Stimulated activated effector memory CD8-positive, alpha-beta T cell treated with anti-CD3 and anti-CD28 coated beads, Interleukin-12 subunit alpha, Interleukin-12 subunit beta, amount 100 ng/mL, for 72 hours (primary cell): ENCODE data around the gene CFAP298.
"Not testable (repeated sequence)": the region's sequence is repeated elsewhere in the genome, so short reads cannot be mapped to it uniquely, and the experiment has no call there.

ENCODE experiments used
- ATAC-seq: fragments of 150-1000 bp; cut with Tn5 transposase; 2 replicates; pipeline ENCODE4 v1.10.0; 2021
- DNase-seq, 2 donors: peaks; one replicate each; pipeline ENCODE4 v3.0.0; 2021 to 2022; ENCODE audit warnings: low spot score in 2 of 2
- H3K27ac Mint-ChIP-seq: one replicate; pipeline ENCODE4 v1.8.0; 2022; ENCODE audit warnings: mild to moderate bottlenecking, mixed read lengths
- H3K36me3 Mint-ChIP-seq: one replicate; pipeline ENCODE4 v1.8.0; 2022; ENCODE audit warnings: mild to moderate bottlenecking, mixed read lengths
- H3K4me1 Mint-ChIP-seq: one replicate; pipeline ENCODE4 v1.8.0; 2022; ENCODE audit warnings: mixed read lengths
- H3K4me3 Mint-ChIP-seq: one replicate; pipeline ENCODE4 v1.8.0; 2022; ENCODE audit warnings: mild to moderate bottlenecking, mixed read lengths
- H3K9me3 Mint-ChIP-seq: one replicate; pipeline ENCODE4 v1.8.0; 2022; ENCODE audit warnings: mixed read lengths

Gene CFAP298

DNA sequence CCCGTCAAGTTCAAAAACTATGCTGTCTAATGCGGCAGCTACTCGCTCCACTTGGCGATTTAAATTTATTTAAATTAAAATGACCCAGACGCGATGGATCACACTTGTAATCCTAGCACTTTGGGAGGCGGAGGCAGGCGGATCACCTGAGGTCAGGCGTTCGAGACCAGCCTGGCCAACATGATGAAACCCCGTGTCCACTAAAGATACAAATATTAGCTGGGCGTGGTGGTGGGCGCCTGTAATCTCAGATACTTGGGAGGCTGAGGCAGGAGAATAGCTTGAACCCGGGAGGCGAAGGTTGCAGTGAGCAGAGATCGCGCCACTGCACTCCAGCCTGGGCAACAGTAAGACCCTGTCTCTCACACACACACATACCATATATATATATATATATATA is 1.2 kb downstream of the CFAP298 start:
- Mint-ChIP-seq H3K4me3 (peak overlapping the region; percentile 96), H3K36me3 (peaks cover 54% of the 10 kb centered on the region), H3K4me1 (peaks cover 16% of the 10 kb centered on the region)
- not testable (repeated sequence) for H3K27ac Mint-ChIP-seq, H3K9me3 Mint-ChIP-seq, ATAC-seq, DNase-seq

- Mint-ChIP-seq H3K36me3 (peaks cover 75% of the 10 kb centered on the region), H3K4me3 (no peak overlapping the region), H3K9me3 (no peaks in the 10 kb centered on the region), H3K4me1 (peaks cover 21% of the 10 kb centered on the region), H3K27ac (no peak overlapping the region)
- ATAC-seq (no peak), DNase-seq (no peak)
These were observed 3.3 kb downstream of the CFAP298 start for GRCh38 chr21:32608851-32609250.

GRCh38 chr21:32605469-32605868 is 6.7 kb downstream of the CFAP298 start:
- Mint-ChIP-seq H3K9me3 (no peaks in the 10 kb centered on the region), H3K4me3 (no peak overlapping the region), H3K27ac (no peak overlapping the region), H3K4me1 (peaks cover 15% of the 10 kb centered on the region), H3K36me3 (peaks cover 95% of the 10 kb centered on the region)
- DNase-seq (no peak), ATAC-seq (no peak)

- DNase-seq: no peak
- H3K4me3 Mint-ChIP-seq: no peak overlapping the region
- no peak overlapping the region for H3K27ac Mint-ChIP-seq
- peaks cover 89% of the 10 kb centered on the region for H3K36me3 Mint-ChIP-seq
- ATAC-seq: no peak
- peaks cover 10% of the 10 kb centered on the region for H3K4me1 Mint-ChIP-seq
- no peaks in the 10 kb centered on the region for H3K9me3 Mint-ChIP-seq
These were observed 7.7 kb downstream of the CFAP298 start for GRCh38 chr21:32604464-32604863.

DNA sequence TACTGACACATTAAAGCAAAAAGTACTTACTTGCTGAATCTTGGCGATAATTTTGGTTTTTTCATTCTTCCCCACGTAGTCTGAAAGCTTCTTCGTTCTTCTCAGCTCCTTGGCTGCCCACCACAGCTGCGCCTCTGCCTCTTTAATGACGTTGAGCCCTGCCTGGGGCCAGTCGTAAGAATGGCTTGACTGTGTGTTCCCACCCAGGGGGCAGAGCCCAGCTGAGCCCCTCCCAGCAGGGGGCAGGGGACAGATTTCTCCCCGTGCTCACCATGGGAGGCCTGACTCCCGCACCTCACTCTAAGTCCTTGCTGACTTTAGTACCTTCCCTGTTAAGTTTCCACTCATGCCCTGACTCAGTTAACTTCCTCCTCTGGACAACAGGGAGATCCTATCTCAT is 9.0 kb downstream of the CFAP298 start:
- Mint-ChIP-seq H3K36me3 (peaks cover 88% of the 10 kb centered on the region), H3K27ac (peak overlapping the region; percentile 29), H3K4me1 (peaks cover 10% of the 10 kb centered on the region), H3K9me3 (no peaks in the 10 kb centered on the region), H3K4me3 (no peak overlapping the region)
- ATAC-seq (no peak), DNase-seq (no peak)

- DNase-seq: no peak
- H3K9me3 Mint-ChIP-seq: no peaks in the 10 kb centered on the region
- no peak overlapping the region for H3K27ac Mint-ChIP-seq
- ATAC-seq: no peak
- H3K36me3 Mint-ChIP-seq: peaks cover 79% of the 10 kb centered on the region
- no peak overlapping the region for H3K4me3 Mint-ChIP-seq
- peaks cover 10% of the 10 kb centered on the region for H3K4me1 Mint-ChIP-seq
These were observed 10.1 kb downstream of the CFAP298 start for GRCh38 chr21:32602099-32602498.

- DNase-seq (no peak), ATAC-seq (no peak)
These were observed 12.7 kb downstream of the CFAP298 start for GRCh38 chr21:32599526-32599925.

GRCh38 chr21:32599091-32599490 is 13.1 kb downstream of the CFAP298 start:
- peaks cover 7% of the 10 kb centered on the region for H3K4me1 Mint-ChIP-seq
- peaks cover 48% of the 10 kb centered on the region for H3K36me3 Mint-ChIP-seq
- DNase-seq (no peak), ATAC-seq (no peak)
- no peak overlapping the region for H3K4me3 Mint-ChIP-seq
- peak overlapping the region; percentile 13 for H3K27ac Mint-ChIP-seq
- H3K9me3 Mint-ChIP-seq: no peaks in the 10 kb centered on the region

More at GRCh38 chr21:32599526-32599925, 12.7 kb downstream of the CFAP298 start:
- Mint-ChIP-seq H3K4me3 (no peak overlapping the region), H3K36me3 (peaks cover 53% of the 10 kb centered on the region), H3K27ac (peak overlapping the region; percentile 13), H3K9me3 (no peaks in the 10 kb centered on the region), H3K4me1 (peaks cover 7% of the 10 kb centered on the region)

DNA sequence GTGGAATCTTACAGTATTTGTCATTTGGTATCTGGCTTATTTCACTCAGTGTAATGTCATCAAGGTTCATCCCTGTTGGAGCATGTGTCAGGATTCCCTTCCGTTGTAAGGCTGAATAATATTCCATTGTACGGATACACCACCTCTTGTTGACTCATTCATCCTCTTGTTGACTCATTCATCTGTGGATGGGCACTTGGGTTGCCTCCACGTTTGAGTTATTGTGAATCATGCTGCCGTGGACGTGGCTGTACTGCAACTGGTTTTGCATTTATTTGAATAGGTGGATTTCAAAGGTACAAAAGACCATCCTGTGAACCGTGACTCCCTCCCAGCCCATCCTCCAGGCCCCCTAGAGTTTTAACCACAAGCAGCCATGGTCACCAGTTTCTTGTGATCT is 15.0 kb downstream of the CFAP298 start:
- peaks cover 30% of the 10 kb centered on the region for H3K36me3 Mint-ChIP-seq
- ATAC-seq: no peak
- H3K9me3 Mint-ChIP-seq: no peaks in the 10 kb centered on the region
- peaks cover 7% of the 10 kb centered on the region for H3K4me1 Mint-ChIP-seq
- no peak overlapping the region for H3K4me3 Mint-ChIP-seq
- DNase-seq: no peak
- no peak overlapping the region for H3K27ac Mint-ChIP-seq

DNA sequence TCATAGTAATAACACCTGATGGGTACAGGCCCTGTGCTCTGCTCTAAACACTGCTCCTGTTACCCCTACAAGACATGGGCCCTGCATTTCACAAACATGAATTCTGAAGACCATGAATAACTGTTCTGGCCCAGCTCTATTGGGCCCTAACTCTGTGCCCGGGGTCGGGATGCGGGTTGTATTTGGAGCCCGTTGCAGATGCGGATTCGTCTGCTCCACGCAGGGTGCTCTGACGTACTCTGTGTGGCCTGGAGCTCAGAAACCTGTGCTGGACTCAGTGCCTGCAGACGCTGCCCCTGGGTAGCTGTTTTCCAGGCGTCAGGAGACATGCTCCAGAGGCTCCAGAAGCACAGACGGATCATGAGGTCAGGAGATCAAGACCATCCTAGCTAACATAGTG is 16.7 kb downstream of the CFAP298 start:
- H3K27ac Mint-ChIP-seq: peak overlapping the region; percentile 21

GRCh38 chr21:32593690-32594089 is 18.5 kb downstream of the CFAP298 start:
- Mint-ChIP-seq H3K4me3 (no peak overlapping the region), H3K4me1 (peaks cover 7% of the 10 kb centered on the region), H3K9me3 (no peaks in the 10 kb centered on the region), H3K36me3 (peaks cover 7% of the 10 kb centered on the region), H3K27ac (no peak overlapping the region)
- ATAC-seq (no peak), DNase-seq (no peak)

More for the DNA sequence above, 16.7 kb downstream of the CFAP298 start:
- ATAC-seq (no peak), DNase-seq (no peak)
- Mint-ChIP-seq H3K4me3 (no peak overlapping the region), H3K9me3 (no peaks in the 10 kb centered on the region), H3K4me1 (peaks cover 7% of the 10 kb centered on the region), H3K36me3 (peaks cover 14% of the 10 kb centered on the region)

DNA sequence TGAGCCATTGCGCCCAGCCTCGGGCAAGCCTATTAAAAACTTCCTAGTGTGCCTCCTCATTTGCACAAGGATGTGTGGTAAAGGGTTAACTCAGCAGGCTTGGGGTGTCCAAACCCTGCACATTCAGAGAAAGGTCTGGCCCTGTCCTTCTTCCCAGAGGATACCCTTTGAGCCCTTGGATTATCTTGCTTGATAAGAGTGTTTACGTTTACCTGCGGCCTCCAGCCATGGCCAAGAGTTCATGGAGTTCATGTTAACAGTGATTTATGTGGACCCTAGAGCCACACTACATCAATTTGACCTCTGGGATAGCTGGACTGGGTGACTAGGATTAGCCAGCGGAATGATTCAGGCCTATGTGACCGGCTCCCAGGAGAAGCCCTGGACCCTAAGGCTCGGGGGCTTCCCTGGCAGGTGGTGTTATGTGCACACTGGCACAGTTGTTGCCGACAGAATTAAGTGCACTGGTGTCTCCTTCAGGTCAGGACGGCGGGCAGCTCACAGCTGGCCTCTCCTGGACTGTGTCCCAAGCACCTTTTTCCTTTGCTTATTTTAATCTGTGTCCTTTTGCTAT is 19.2 kb downstream of the CFAP298 start:
- Mint-ChIP-seq H3K36me3 (no peaks in the 10 kb centered on the region), H3K4me3 (no peak overlapping the region), H3K4me1 (peaks cover 7% of the 10 kb centered on the region), H3K9me3 (no peaks in the 10 kb centered on the region), H3K27ac (no peak overlapping the region)
- DNase-seq: no peak
- ATAC-seq: no peak

DNA sequence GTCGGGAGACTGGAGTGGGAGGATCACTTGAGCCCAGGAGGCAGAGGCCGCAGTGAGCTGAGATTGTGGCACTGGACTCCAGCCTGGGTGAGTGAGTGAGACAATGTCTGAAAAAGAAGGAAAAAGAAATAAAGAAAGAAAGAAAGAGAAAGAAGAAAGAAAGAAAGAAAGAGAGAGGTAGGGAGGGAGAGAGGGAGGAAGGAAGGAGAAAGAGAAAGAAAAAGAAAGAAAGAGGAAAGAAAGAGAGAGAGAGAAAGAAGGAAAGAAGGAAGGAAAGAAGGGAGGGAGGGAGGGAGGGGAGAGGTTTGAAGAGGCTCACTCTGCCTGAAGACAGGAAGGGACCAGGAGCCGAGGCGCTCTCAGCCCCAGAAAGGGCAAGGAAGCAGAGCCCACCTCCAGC is 22.0 kb downstream of the CFAP298 start:
- Mint-ChIP-seq H3K27ac (no peak overlapping the region), H3K36me3 (no peaks in the 10 kb centered on the region), H3K9me3 (no peaks in the 10 kb centered on the region), H3K4me1 (no peaks in the 10 kb centered on the region), H3K4me3 (no peak overlapping the region)
- ATAC-seq (no peak), DNase-seq (no peak)

DNA sequence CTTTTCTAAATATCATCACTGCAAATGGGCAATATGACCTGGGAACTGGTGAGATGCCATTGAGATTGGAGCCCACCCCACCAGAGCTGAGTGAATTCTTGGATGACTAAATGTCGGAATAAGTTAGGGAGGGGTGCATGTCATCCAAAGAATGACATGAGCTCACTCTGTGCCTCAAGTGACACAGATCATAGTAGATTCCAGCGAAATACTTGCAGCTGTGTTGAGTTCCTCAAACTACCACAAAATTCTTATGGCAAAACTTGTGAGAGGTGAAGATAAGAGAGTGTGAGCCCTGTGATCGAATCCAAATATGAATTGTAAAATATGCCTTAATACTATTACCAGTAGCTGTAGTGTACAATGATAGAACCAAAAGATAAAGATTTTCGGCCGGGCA is 24.5 kb downstream of the CFAP298 start:
- Mint-ChIP-seq H3K27ac (no peak overlapping the region), H3K4me1 (no peaks in the 10 kb centered on the region), H3K4me3 (no peak overlapping the region), H3K36me3 (no peaks in the 10 kb centered on the region), H3K9me3 (no peaks in the 10 kb centered on the region)
- DNase-seq: no peak
- no peak for ATAC-seq

DNA sequence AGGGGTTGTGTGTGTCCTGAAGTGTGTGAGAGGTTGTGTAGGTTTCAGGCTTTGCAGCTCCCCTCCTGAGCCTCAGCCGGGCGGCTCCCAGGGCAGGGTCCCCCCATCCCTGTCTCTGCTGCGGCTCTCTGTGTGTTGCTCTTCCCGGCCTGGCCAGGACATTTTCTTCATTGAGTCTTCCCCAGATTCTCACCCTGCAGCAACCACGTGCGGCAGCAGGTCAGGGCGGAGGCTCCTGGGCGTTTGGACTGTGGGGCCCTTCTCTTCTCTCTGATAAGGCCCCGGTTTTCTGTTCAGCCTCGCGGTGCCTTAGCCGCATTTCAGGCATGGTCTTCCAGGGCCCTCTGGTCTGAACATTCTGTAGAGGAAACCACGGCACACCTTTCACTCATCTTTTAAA is 25.1 kb downstream of the CFAP298 start:
- ATAC-seq: no peak
- Mint-ChIP-seq H3K9me3 (no peaks in the 10 kb centered on the region), H3K4me1 (no peaks in the 10 kb centered on the region), H3K36me3 (no peaks in the 10 kb centered on the region), H3K4me3 (no peak overlapping the region), H3K27ac (no peak overlapping the region)
- DNase-seq: no peak

- H3K4me3 Mint-ChIP-seq: no peak overlapping the region
- no peak for DNase-seq
- no peaks in the 10 kb centered on the region for H3K4me1 Mint-ChIP-seq
- H3K27ac Mint-ChIP-seq: no peak overlapping the region
- no peaks in the 10 kb centered on the region for H3K36me3 Mint-ChIP-seq
- no peak for ATAC-seq
- no peaks in the 10 kb centered on the region for H3K9me3 Mint-ChIP-seq
These were observed 26.2 kb downstream of the CFAP298 start for GRCh38 chr21:32585970-32586369.
